HL-60 (cell line): ENCODE results near the gene OR10K1.

Experiments used
- POLR2AphosphoS5 ChIP-seq: IDR thresholded peaks from 2 replicates; pipeline ENCODE4 v1.6.1; 2012; ENCODE audit warnings: low read depth
- SPI1 ChIP-seq: IDR thresholded peaks from 2 replicates; pipeline ENCODE4 v1.6.1; 2012; ENCODE audit warnings: low read depth, mild to moderate bottlenecking, borderline replicate concordance
- TF ChIP-seq, protein P1 (sequence below): IDR thresholded peaks from one replicate; pipeline ENCODE4 v1.5.1; 2011; ENCODE audit warnings: low read length, control low read depth, inconsistent platforms; ENCODE audit not compliant: insufficient read depth
- TF ChIP-seq, protein P2 (sequence below): IDR thresholded peaks from 2 replicates; pipeline ENCODE4 v1.6.1; 2012; ENCODE audit warnings: low read depth; ENCODE audit not compliant: insufficient replicate concordance

DNA sequence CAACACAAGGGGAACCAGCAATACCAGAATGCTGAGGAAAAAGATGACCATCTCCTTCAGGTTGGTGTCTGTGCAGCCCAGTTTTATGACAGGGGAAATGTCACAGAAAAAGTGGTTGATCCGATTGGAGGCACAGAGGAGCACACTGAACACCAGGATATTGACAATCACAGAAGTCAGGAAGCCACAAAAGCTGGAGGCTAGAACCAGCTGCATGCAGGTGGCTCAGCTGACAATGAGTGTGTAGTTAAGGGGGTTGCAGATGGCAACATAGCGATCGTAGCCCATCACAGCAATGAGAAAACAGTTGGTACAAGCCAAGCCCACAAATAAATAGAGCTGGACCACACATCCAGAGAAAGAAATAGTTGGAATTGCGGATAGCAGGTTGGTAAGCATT is 16.3 kb upstream of the OR10K1 start:
- TF ChIP-seq, protein P1, sequence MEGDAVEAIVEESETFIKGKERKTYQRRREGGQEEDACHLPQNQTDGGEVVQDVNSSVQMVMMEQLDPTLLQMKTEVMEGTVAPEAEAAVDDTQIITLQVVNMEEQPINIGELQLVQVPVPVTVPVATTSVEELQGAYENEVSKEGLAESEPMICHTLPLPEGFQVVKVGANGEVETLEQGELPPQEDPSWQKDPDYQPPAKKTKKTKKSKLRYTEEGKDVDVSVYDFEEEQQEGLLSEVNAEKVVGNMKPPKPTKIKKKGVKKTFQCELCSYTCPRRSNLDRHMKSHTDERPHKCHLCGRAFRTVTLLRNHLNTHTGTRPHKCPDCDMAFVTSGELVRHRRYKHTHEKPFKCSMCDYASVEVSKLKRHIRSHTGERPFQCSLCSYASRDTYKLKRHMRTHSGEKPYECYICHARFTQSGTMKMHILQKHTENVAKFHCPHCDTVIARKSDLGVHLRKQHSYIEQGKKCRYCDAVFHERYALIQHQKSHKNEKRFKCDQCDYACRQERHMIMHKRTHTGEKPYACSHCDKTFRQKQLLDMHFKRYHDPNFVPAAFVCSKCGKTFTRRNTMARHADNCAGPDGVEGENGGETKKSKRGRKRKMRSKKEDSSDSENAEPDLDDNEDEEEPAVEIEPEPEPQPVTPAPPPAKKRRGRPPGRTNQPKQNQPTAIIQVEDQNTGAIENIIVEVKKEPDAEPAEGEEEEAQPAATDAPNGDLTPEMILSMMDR = no peak
- TF ChIP-seq SPI1 (no peak), POLR2AphosphoS5 (no peak)
- TF ChIP-seq, protein P2, sequence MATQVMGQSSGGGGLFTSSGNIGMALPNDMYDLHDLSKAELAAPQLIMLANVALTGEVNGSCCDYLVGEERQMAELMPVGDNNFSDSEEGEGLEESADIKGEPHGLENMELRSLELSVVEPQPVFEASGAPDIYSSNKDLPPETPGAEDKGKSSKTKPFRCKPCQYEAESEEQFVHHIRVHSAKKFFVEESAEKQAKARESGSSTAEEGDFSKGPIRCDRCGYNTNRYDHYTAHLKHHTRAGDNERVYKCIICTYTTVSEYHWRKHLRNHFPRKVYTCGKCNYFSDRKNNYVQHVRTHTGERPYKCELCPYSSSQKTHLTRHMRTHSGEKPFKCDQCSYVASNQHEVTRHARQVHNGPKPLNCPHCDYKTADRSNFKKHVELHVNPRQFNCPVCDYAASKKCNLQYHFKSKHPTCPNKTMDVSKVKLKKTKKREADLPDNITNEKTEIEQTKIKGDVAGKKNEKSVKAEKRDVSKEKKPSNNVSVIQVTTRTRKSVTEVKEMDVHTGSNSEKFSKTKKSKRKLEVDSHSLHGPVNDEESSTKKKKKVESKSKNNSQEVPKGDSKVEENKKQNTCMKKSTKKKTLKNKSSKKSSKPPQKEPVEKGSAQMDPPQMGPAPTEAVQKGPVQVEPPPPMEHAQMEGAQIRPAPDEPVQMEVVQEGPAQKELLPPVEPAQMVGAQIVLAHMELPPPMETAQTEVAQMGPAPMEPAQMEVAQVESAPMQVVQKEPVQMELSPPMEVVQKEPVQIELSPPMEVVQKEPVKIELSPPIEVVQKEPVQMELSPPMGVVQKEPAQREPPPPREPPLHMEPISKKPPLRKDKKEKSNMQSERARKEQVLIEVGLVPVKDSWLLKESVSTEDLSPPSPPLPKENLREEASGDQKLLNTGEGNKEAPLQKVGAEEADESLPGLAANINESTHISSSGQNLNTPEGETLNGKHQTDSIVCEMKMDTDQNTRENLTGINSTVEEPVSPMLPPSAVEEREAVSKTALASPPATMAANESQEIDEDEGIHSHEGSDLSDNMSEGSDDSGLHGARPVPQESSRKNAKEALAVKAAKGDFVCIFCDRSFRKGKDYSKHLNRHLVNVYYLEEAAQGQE = no peak
